Gastrocnemius medialis (tissue), 4 donors: ENCODE results near the gene ARNT2. TPM values are rescaled to one million over a fixed set of nuclear protein-coding genes. Genes with fewer than 3 reads are reported as not detected.

ENCODE experiments used
- ATAC-seq, 2 donors: fragments of 150-250 bp; one replicate each; pipeline ENCODE4 v1.9.1; 2016
- DNase-seq, 2 donors: peaks; one replicate each; pipeline ENCODE4 v3.0.0-alpha.2; 2019
- H3K27ac ChIP-seq, 4 donors: fragments of 200-600 bp; sonication (generic); 1 replicate in 1 of 4; 2 replicates in 3 of 4; pipeline ENCODE4 v1.5.1; 2016 to 2018; ENCODE audit warnings: mild to moderate bottlenecking in 2 of 4, moderate library complexity in 1 of 4
- H3K27me3 ChIP-seq, 3 donors: fragments of 200-600 bp; sonication (generic) in 2 of 3; 1 replicate in 1 of 3; 2 replicates in 2 of 3; pipeline versions ENCODE4 v1.5.1 to v1.6.0; 2016 to 2019; ENCODE audit warnings: mild to moderate bottlenecking in 1 of 3, moderate library complexity in 1 of 3
- H3K36me3 ChIP-seq, 2 donors: fragments of 200-600 bp; sonication (generic) in 1 of 2; one replicate each; pipeline ENCODE4 v1.5.1; 2017 to 2018
- H3K4me1 ChIP-seq, 2 donors: fragments of 200-600 bp; sonication (generic) in 1 of 2; one replicate each; pipeline ENCODE4 v1.5.1; 2016 to 2017; ENCODE audit warnings: mild to moderate bottlenecking in 2 of 2
- H3K4me3 ChIP-seq, 4 donors: fragments of 200-600 bp; sonication (generic) in 3 of 4; 1 replicate in 1 of 4; 2 replicates in 3 of 4; pipeline ENCODE4 v1.5.1; 2016 to 2019; ENCODE audit warnings: mild to moderate bottlenecking in 2 of 4
- H3K9me3 ChIP-seq, 3 donors: fragments of 200-600 bp; sonication (generic) in 2 of 3; 1 replicate in 1 of 3; 2 replicates in 2 of 3; pipeline ENCODE4 v1.5.1; 2016 to 2019
- POLR2A ChIP-seq, 2 donors: fragments of 450-650 bp; IDR thresholded peaks; one replicate each; pipeline ENCODE4 v1.6.1; 2017; ENCODE audit warnings: antibody characterized with exemption in 2 of 2, mild to moderate bottlenecking in 2 of 2, moderate library complexity in 2 of 2
- in situ Hi-C, 4 donors: fragments of 200-750 bp; cut with MboI; loops; one replicate each; pipeline versions ENCODE4 v1.15.0 to v1.8.0; 2017; ENCODE audit warnings: low sequenced_read_pairs in 4 of 4
- intact Hi-C: fragments of 100-400 bp; cut with DNase I; formaldehyde crosslinking; loops from one replicate; pipeline ENCODE4 v1.15.1; 2023; ENCODE audit warnings: low total_unique reads
- total RNA-seq, 4 donors: library from RNA; depleted of rRNA; stranded (reverse); fragments of >200 nt; gene quantifications; one replicate each; pipeline versions ENCODE4 v1.1.0 to v1.2.3, GENCODE V29; 2016
- TF ChIP-seq, protein P1 (sequence below), 5 experiments: fragments of 450-650 bp in 3 of 5; fragments of 200-600 bp in 2 of 5; sonication (generic) in 2 of 5; IDR thresholded peaks in 4 of 5; conservative IDR thresholded peaks in 1 of 5; 1 replicate in 4 of 5; 2 replicates in 1 of 5; pipeline ENCODE4 v1.5.1; 2016 to 2019; ENCODE audit warnings: antibody characterized with exemption in 5 of 5, mild to moderate bottlenecking in 3 of 5, moderate library complexity in 3 of 5

The ARNT2 gene
- total RNA-seq, 4 donors from 2014 or later = 4.1 to 23.5 (median 6.6) TPM

DNA sequence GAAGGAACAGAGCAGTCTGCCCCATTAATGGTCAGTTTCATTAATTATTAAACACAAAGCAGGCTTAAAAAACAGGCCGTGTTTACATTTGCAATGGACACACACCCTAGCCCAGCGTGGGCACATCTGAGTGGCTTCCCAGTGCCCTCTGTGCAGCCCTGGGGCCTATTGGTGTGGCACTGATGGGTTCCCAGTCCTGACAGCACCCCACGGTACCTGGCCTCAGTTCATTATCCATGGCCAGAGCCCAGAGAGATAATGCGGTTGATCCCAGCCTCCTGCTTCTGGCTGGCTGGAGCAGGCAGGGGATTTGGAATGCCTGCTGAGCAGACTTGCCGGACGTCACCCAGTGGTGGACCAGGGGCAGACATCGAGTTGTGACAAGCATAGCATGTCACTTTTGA lies 180.4 kb downstream of the ARNT2 start:
- DNase-seq = no peak
- in situ Hi-C loops = no loop called here

DNA sequence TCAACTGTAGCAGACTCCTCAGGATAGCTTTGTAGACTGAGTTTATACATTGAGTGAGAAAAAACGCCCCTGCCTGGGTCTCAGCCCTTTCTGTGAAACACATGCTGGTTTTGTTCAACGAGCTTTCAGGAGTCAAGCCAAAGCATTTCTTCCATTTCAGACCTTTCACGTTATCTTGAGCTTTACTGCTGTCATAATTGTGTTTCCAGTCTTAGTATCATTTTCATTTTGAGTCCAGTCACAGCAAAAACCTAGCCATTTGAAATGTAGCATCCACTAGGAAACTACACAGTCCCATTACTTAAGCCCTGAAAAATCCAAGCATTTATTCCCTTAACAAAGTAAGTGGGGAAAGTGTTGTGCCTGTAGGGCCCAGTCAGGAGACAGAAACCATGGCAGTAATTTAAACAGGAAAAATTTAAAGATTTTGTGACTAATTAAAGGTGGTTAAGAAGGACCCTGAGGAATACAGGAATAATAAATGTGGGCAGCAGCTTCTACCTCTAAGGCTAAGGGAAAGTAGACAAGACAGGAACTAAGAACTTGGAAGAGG lies 180.9 kb downstream of the ARNT2 start:
- DNase-seq (no peak), ATAC-seq (no peak)
- in situ Hi-C loops = no loop called here
- Histone ChIP-seq H3K4me3 (no peak overlapping the region), H3K4me1 (no peaks in the 10 kb centered on the region), H3K27ac (no peak overlapping the region), H3K27me3 (no peaks in the 10 kb centered on the region), H3K9me3 (no peaks in the 10 kb centered on the region), H3K36me3 (no peaks in the 10 kb centered on the region)
- TF ChIP-seq, protein P1, sequence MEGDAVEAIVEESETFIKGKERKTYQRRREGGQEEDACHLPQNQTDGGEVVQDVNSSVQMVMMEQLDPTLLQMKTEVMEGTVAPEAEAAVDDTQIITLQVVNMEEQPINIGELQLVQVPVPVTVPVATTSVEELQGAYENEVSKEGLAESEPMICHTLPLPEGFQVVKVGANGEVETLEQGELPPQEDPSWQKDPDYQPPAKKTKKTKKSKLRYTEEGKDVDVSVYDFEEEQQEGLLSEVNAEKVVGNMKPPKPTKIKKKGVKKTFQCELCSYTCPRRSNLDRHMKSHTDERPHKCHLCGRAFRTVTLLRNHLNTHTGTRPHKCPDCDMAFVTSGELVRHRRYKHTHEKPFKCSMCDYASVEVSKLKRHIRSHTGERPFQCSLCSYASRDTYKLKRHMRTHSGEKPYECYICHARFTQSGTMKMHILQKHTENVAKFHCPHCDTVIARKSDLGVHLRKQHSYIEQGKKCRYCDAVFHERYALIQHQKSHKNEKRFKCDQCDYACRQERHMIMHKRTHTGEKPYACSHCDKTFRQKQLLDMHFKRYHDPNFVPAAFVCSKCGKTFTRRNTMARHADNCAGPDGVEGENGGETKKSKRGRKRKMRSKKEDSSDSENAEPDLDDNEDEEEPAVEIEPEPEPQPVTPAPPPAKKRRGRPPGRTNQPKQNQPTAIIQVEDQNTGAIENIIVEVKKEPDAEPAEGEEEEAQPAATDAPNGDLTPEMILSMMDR (IDR thresholded peaks at IDR 0.05 in 4 of 5, conservative IDR thresholded peaks at IDR 0.05 in 1 of 5) = no peak
- no peak for TF ChIP-seq POLR2A (IDR thresholded peaks at IDR 0.05)
- intact Hi-C loops = no loop called here

More for the DNA sequence above, 180.4 kb downstream of the ARNT2 start:
- Histone ChIP-seq H3K4me3 (no peak overlapping the region), H3K36me3 (no peaks in the 10 kb centered on the region), H3K9me3 (no peaks in the 10 kb centered on the region), H3K4me1 (no peaks in the 10 kb centered on the region), H3K27ac (no peak overlapping the region), H3K27me3 (no peaks in the 10 kb centered on the region)
- ATAC-seq = no peak
- no peak for TF ChIP-seq POLR2A (IDR thresholded peaks at IDR 0.05)
- TF ChIP-seq, protein P1 (IDR thresholded peaks at IDR 0.05 in 4 of 5, conservative IDR thresholded peaks at IDR 0.05 in 1 of 5) = no peak
- intact Hi-C loops = no loop called here

GRCh38 chr15:80585544-80586018 lies 181.4 kb downstream of the ARNT2 start:
- in situ Hi-C loops (no loop called here), intact Hi-C loops (no loop called here)
- Histone ChIP-seq H3K27me3 (no peaks in the 10 kb centered on the region), H3K4me1 (no peaks in the 10 kb centered on the region), H3K27ac (no peak overlapping the region), H3K4me3 (no peak overlapping the region), H3K9me3 (no peaks in the 10 kb centered on the region), H3K36me3 (no peaks in the 10 kb centered on the region)
- DNase-seq = no peak
- ATAC-seq = no peak
- TF ChIP-seq, protein P1 (IDR thresholded peaks at IDR 0.05 in 4 of 5, conservative IDR thresholded peaks at IDR 0.05 in 1 of 5) = no peak
- no peak for TF ChIP-seq POLR2A (IDR thresholded peaks at IDR 0.05)

GRCh38 chr15:80586161-80586560 lies 182.0 kb downstream of the ARNT2 start:
- Histone ChIP-seq H3K27ac (no peak overlapping the region), H3K27me3 (no peaks in the 10 kb centered on the region), H3K4me1 (no peaks in the 10 kb centered on the region), H3K9me3 (no peaks in the 10 kb centered on the region), H3K4me3 (no peak overlapping the region), H3K36me3 (no peaks in the 10 kb centered on the region)
- ATAC-seq (no peak), DNase-seq (no peak)
- in situ Hi-C loops (no loop called here), intact Hi-C loops (no loop called here)
- TF ChIP-seq, protein P1 (IDR thresholded peaks at IDR 0.05 in 4 of 5, conservative IDR thresholded peaks at IDR 0.05 in 1 of 5) = no peak
- TF ChIP-seq POLR2A (IDR thresholded peaks at IDR 0.05) = no peak

GRCh38 chr15:80587007-80587406 lies 182.8 kb downstream of the ARNT2 start:
- H3K4me3 ChIP-seq = no peak overlapping the region
- no peaks in the 10 kb centered on the region for H3K27me3 ChIP-seq
- in situ Hi-C loops = no loop called here
- H3K9me3 ChIP-seq = no peaks in the 10 kb centered on the region
- no peaks in the 10 kb centered on the region for H3K36me3 ChIP-seq
- TF ChIP-seq, protein P1 (IDR thresholded peaks at IDR 0.05 in 4 of 5, conservative IDR thresholded peaks at IDR 0.05 in 1 of 5) = no peak
- TF ChIP-seq POLR2A (IDR thresholded peaks at IDR 0.05) = no peak
- intact Hi-C loops = no loop called here
- DNase-seq (no peak), ATAC-seq (no peak)
- no peak overlapping the region for H3K27ac ChIP-seq
- H3K4me1 ChIP-seq = no peaks in the 10 kb centered on the region
